ENCODE data around the gene USP17L27.
A peak's percentile ranks its signal among the peaks of the same experiment; 100 is the strongest.
"Not testable (repeated sequence)": the region's sequence is repeated elsewhere in the genome, so short reads cannot be mapped to it uniquely, and the experiment has no call there.

USP17L27 gene

GRCh38 chr4:9343848-9344247, at the start of gene USP17L27:
TSS of gene USP17L27 (plus strand) at chr4:9344148. CDS start at chr4:9344148, 0 bp downstream.
- H3K4me3 ChIP-seq (ENCODE audit: low read depth, low read length); DNase-seq (ENCODE audit: low read depth): not testable (repeated sequence)

GRCh38 chr4:9324191-9324590, 19.8 kb upstream of the USP17L27 start:
- not testable (repeated sequence) for DNase-seq (ENCODE audit: low read depth); H3K4me3 ChIP-seq (ENCODE audit: low read depth, low read length)

- DNase-seq (ENCODE audit: low read depth); H3K4me3 ChIP-seq (ENCODE audit: low read depth, low read length): not testable (repeated sequence)
Measured at GRCh38 chr4:9324865-9325264, 19.1 kb upstream of the USP17L27 start, which contains the start of gene USP17L24. TSS of gene USP17L24 (plus strand) at chr4:9325165. CDS start at chr4:9325165, 0 bp downstream.

GRCh38 chr4:9329611-9330010, 14.3 kb upstream of the USP17L27 start, which contains the start of gene USP17L25:
TSS of gene USP17L25 (plus strand) at chr4:9329911. CDS start at chr4:9329911, 0 bp downstream.
- not testable (repeated sequence) for H3K4me3 ChIP-seq (ENCODE audit: low read depth, low read length); DNase-seq (ENCODE audit: low read depth)

- not testable (repeated sequence) for H3K4me3 ChIP-seq (ENCODE audit: low read depth, low read length); DNase-seq (ENCODE audit: low read depth)
Measured at GRCh38 chr4:9334358-9334757, 9.6 kb upstream of the USP17L27 start, which contains the start of gene USP17L26. TSS of gene USP17L26 (plus strand) at chr4:9334658. CDS start at chr4:9334658, 0 bp downstream.

GRCh38 chr4:9339103-9339502, 4.8 kb upstream of the USP17L27 start, which contains the start of gene USP17L5:
TSS of gene USP17L5 (plus strand) at chr4:9339403. CDS start at chr4:9339403, 0 bp downstream.
- not testable (repeated sequence) for H3K4me3 ChIP-seq (ENCODE audit: low read depth, low read length); DNase-seq (ENCODE audit: low read depth)

- DNase-seq (ENCODE audit: low read depth); H3K4me3 ChIP-seq (ENCODE audit: low read depth, low read length): not testable (repeated sequence)
Measured at GRCh38 chr4:9348593-9348992, 4.6 kb downstream of the USP17L27 start, which contains the start of gene USP17L28. TSS of gene USP17L28 (plus strand) at chr4:9348893. CDS start at chr4:9348893, 0 bp downstream.

GRCh38 chr4:9350866-9351265, 6.9 kb downstream of the USP17L27 start:
- not testable (repeated sequence) for H3K4me3 ChIP-seq (ENCODE audit: low read depth, low read length); DNase-seq (ENCODE audit: low read depth)

GRCh38 chr4:9353338-9353737, 9.4 kb downstream of the USP17L27 start, which contains the start of gene USP17L29:
TSS of gene USP17L29 (plus strand) at chr4:9353638. CDS start at chr4:9353638, 0 bp downstream.
- not testable (repeated sequence) for DNase-seq (ENCODE audit: low read depth); H3K4me3 ChIP-seq (ENCODE audit: low read depth, low read length)

- H3K4me3 ChIP-seq (ENCODE audit: low read depth, low read length): not testable (repeated sequence)
Measured at GRCh38 chr4:9362829-9363228, 18.9 kb downstream of the USP17L27 start, which contains the start of gene USP17L30. TSS of gene USP17L30 (plus strand) at chr4:9363129. CDS start at chr4:9363129, 0 bp downstream.

GRCh38 chr4:9379881-9380280, 35.9 kb downstream of the USP17L27 start:
- not testable (repeated sequence) for DNase-seq (ENCODE audit: low read depth); H3K4me3 ChIP-seq (ENCODE audit: low read depth, low read length)

More at GRCh38 chr4:9362829-9363228, 18.9 kb downstream of the USP17L27 start, which contains the start of gene USP17L30:
- DNase-seq (ENCODE audit: low read depth): not testable (repeated sequence)

GRCh38 chr4:9381012-9381534, 37.1 kb downstream of the USP17L27 start:
- H3K4me3 ChIP-seq (ENCODE audit: low read depth, low read length): peak overlapping the region; percentile 28
- TF ChIP-seq CTCF (conservative IDR thresholded peaks at IDR 0.05; ENCODE audit: low read depth, low read length): peak; percentile 24
- not testable (repeated sequence) for DNase-seq (ENCODE audit: low read depth)

GRCh38 chr4:9384126-9384525, 40.2 kb downstream of the USP17L27 start:
- TF ChIP-seq CTCF (conservative IDR thresholded peaks at IDR 0.05; ENCODE audit: low read depth, low read length): no peak
- H3K4me3 ChIP-seq (ENCODE audit: low read depth, low read length): no peak overlapping the region
- DNase-seq (ENCODE audit: low read depth): no peak

GRCh38 chr4:9389001-9389400, 45.1 kb downstream of the USP17L27 start:
- DNase-seq (ENCODE audit: low read depth); H3K4me3 ChIP-seq (ENCODE audit: low read depth, low read length): not testable (repeated sequence)
